SJSA1 (cell line): ENCODE measurements around the gene RBMS3. TPM values are rescaled to one million over a fixed set of nuclear protein-coding genes. Genes with fewer than 3 reads are reported as not detected.
A peak's percentile ranks its signal among the peaks of the same experiment; 100 is the strongest.
"Not testable (repeated sequence)": the region's sequence is repeated elsewhere in the genome, so short reads cannot be mapped to it uniquely, and the experiment has no call there.

Source experiments
- DNase-seq, 2 experiments: peaks; one replicate each; pipeline ENCODE4 v3.0.0-alpha.2; 2015 to 2020; ENCODE audit warnings: low spot score in 2 of 2, low read depth in 1 of 2
- H3K27ac ChIP-seq: fragments of 250-450 bp; sonication (Bioruptor Pico); 2 replicates; pipeline ENCODE4 v1.5.1; 2020; ENCODE audit warnings: mild to moderate bottlenecking, moderate library complexity
- H3K27me3 ChIP-seq: fragments of 250-450 bp; sonication (Bioruptor Pico); replicated peaks from 2 replicates; pipeline ENCODE4 v1.5.1; 2020; ENCODE audit warnings: mild to moderate bottlenecking, moderate library complexity
- H3K36me3 ChIP-seq: fragments of 250-450 bp; sonication (Bioruptor Pico); 2 replicates; pipeline ENCODE4 v1.5.1; 2020; ENCODE audit warnings: mild to moderate bottlenecking
- H3K4me1 ChIP-seq: fragments of 250-450 bp; sonication (Bioruptor Pico); replicated peaks from 2 replicates; pipeline ENCODE4 v1.6.1; 2021; ENCODE audit warnings: mild to moderate bottlenecking
- H3K4me3 ChIP-seq: fragments of 250-450 bp; sonication (Bioruptor Pico); 2 replicates; pipeline ENCODE4 v1.5.1; 2020; ENCODE audit warnings: mild to moderate bottlenecking
- H3K9me3 ChIP-seq: fragments of 250-450 bp; sonication (Bioruptor Pico); replicated peaks from 2 replicates; pipeline ENCODE4 v1.5.1; 2020; ENCODE audit warnings: mild to moderate bottlenecking
- total RNA-seq: library from RNA; depleted of rRNA; stranded (reverse); fragments of >200 nt; shearing (Covaris generic); gene quantifications from 2 replicates; pipeline ENCODE4 v1.2.3, GENCODE V29; 2014

Gene RBMS3
- total RNA-seq, 1 experiment from 2014 or later: 31.7 TPM

- Histone ChIP-seq H3K4me1 (no peaks in the 10 kb centered on the region), H3K27ac (no peak overlapping the region), H3K9me3 (no peaks in the 10 kb centered on the region), H3K36me3 (no peaks in the 10 kb centered on the region), H3K27me3 (no peaks in the 10 kb centered on the region), H3K4me3 (no peak overlapping the region)
- DNase-seq: no peak
Observed at GRCh38 chr3:30020380-30020779, 739.5 kb downstream of the RBMS3 start.

GRCh38 chr3:30024466-30024865 lies 743.6 kb downstream of the RBMS3 start:
- Histone ChIP-seq H3K9me3 (no peaks in the 10 kb centered on the region), H3K27ac (no peak overlapping the region), H3K4me1 (no peaks in the 10 kb centered on the region), H3K27me3 (no peaks in the 10 kb centered on the region), H3K36me3 (no peaks in the 10 kb centered on the region), H3K4me3 (no peak overlapping the region)
- DNase-seq: no peak

GRCh38 chr3:30026851-30027250 lies 746.0 kb downstream of the RBMS3 start:
- Histone ChIP-seq H3K27me3 (no peaks in the 10 kb centered on the region), H3K4me3 (no peak overlapping the region), H3K9me3 (no peaks in the 10 kb centered on the region), H3K4me1 (no peaks in the 10 kb centered on the region), H3K27ac (no peak overlapping the region), H3K36me3 (no peaks in the 10 kb centered on the region)
- no peak for DNase-seq

GRCh38 chr3:30034246-30034991 lies 753.5 kb downstream of the RBMS3 start:
- no peak overlapping the region for H3K27ac ChIP-seq
- DNase-seq: no peak
- H3K4me1 ChIP-seq: no peaks in the 10 kb centered on the region
- H3K9me3 ChIP-seq: no peaks in the 10 kb centered on the region; the same call in 1 of the 2 replicates
- H3K36me3 ChIP-seq: no peaks in the 10 kb centered on the region
- no peak overlapping the region for H3K4me3 ChIP-seq
- no peaks in the 10 kb centered on the region for H3K27me3 ChIP-seq

GRCh38 chr3:30035935-30036567 lies 755.2 kb downstream of the RBMS3 start:
- H3K9me3 ChIP-seq: no peaks in the 10 kb centered on the region; the same call in 1 of the 2 replicates
- DNase-seq: no peak
- 0 out of 2 replicates have a peak, but pooled peaks cover under 1% of the 10 kb centered on the region for H3K4me1 ChIP-seq
- H3K27me3 ChIP-seq: no peaks in the 10 kb centered on the region
- H3K27ac ChIP-seq: no peak overlapping the region
- no peak overlapping the region for H3K4me3 ChIP-seq
- H3K36me3 ChIP-seq: no peaks in the 10 kb centered on the region

- Histone ChIP-seq H3K4me3 (no peak overlapping the region), H3K27ac (no peak overlapping the region), H3K36me3 (no peaks in the 10 kb centered on the region), H3K27me3 (no peaks in the 10 kb centered on the region), H3K4me1 (peaks cover 8% of the 10 kb centered on the region; the same call in 1 of the 2 replicates), H3K9me3 (no peaks in the 10 kb centered on the region; the same call in 1 of the 2 replicates)
- no peak for DNase-seq
Observed at GRCh38 chr3:30040126-30040525, 759.3 kb downstream of the RBMS3 start.

- not testable (repeated sequence) for H3K9me3 ChIP-seq, H3K27me3 ChIP-seq, H3K4me1 ChIP-seq, H3K27ac ChIP-seq, H3K4me3 ChIP-seq, H3K36me3 ChIP-seq, DNase-seq
Observed at GRCh38 chr3:30041481-30041880, 760.6 kb downstream of the RBMS3 start.

GRCh38 chr3:30042274-30042859 lies 761.5 kb downstream of the RBMS3 start:
- H3K36me3 ChIP-seq: no peaks in the 10 kb centered on the region
- no peaks in the 10 kb centered on the region; the same call in 1 of the 2 replicates for H3K9me3 ChIP-seq
- no peaks in the 10 kb centered on the region for H3K27me3 ChIP-seq
- H3K4me3 ChIP-seq: no peak overlapping the region
- H3K4me1 ChIP-seq: peaks cover 8% of the 10 kb centered on the region; the same call in 1 of the 2 replicates
- H3K27ac ChIP-seq: no peak overlapping the region
- DNase-seq: peak; percentile 41 to 55

- Histone ChIP-seq H3K27ac (no peak overlapping the region), H3K4me1 (peaks cover 8% of the 10 kb centered on the region; the same call in 1 of the 2 replicates), H3K36me3 (no peaks in the 10 kb centered on the region), H3K4me3 (no peak overlapping the region), H3K27me3 (no peaks in the 10 kb centered on the region), H3K9me3 (no peaks in the 10 kb centered on the region; the same call in 1 of the 2 replicates)
- no peak for DNase-seq
Observed at GRCh38 chr3:30042916-30043555, 762.2 kb downstream of the RBMS3 start.

- no peak overlapping the region for H3K27ac ChIP-seq
- peaks cover 8% of the 10 kb centered on the region; the same call in 1 of the 2 replicates for H3K4me1 ChIP-seq
- H3K27me3 ChIP-seq: no peaks in the 10 kb centered on the region
- no peaks in the 10 kb centered on the region for H3K9me3 ChIP-seq
- H3K36me3 ChIP-seq: no peaks in the 10 kb centered on the region
- no peak overlapping the region for H3K4me3 ChIP-seq
- DNase-seq: no peak
Observed at GRCh38 chr3:30044515-30044914, 763.6 kb downstream of the RBMS3 start.

GRCh38 chr3:30048431-30048830 lies 767.6 kb downstream of the RBMS3 start:
- H3K9me3 ChIP-seq: no peaks in the 10 kb centered on the region
- H3K36me3 ChIP-seq: no peaks in the 10 kb centered on the region
- no peak for DNase-seq
- no peak overlapping the region for H3K27ac ChIP-seq
- H3K4me1 ChIP-seq: no peaks in the 10 kb centered on the region
- H3K27me3 ChIP-seq: no peaks in the 10 kb centered on the region
- H3K4me3 ChIP-seq: no peak overlapping the region

GRCh38 chr3:30050116-30050515 lies 769.2 kb downstream of the RBMS3 start:
- not testable (repeated sequence) for H3K27me3 ChIP-seq, H3K4me1 ChIP-seq, H3K9me3 ChIP-seq, H3K36me3 ChIP-seq, H3K27ac ChIP-seq, DNase-seq, H3K4me3 ChIP-seq

- no peak overlapping the region for H3K4me3 ChIP-seq
- H3K9me3 ChIP-seq: no peaks in the 10 kb centered on the region
- no peaks in the 10 kb centered on the region for H3K27me3 ChIP-seq
- H3K27ac ChIP-seq: no peak overlapping the region
- H3K4me1 ChIP-seq: no peaks in the 10 kb centered on the region
- no peak for DNase-seq
- H3K36me3 ChIP-seq: no peaks in the 10 kb centered on the region
Observed at GRCh38 chr3:30059240-30059639, 778.4 kb downstream of the RBMS3 start.
